Testis (tissue), 3 donors: ENCODE data around the gene ADAM12. TPM values are rescaled to one million over a fixed set of nuclear protein-coding genes. Genes with fewer than 3 reads are reported as not detected.

Experiments
- DNase-seq: peaks from one replicate; pipeline ENCODE4 v3.0.0-alpha.2; 2019
- H3K27ac ChIP-seq, 2 donors: fragments of 200-600 bp; sonication (generic); one replicate each; pipeline ENCODE4 v1.5.1; 2019
- H3K27me3 ChIP-seq: fragments of 200-600 bp; sonication (generic); one replicate; pipeline ENCODE4 v1.5.1; 2019
- H3K36me3 ChIP-seq: fragments of 200-600 bp; sonication (generic); one replicate; pipeline ENCODE4 v1.5.1; 2017; ENCODE audit warnings: low read depth; ENCODE audit errors: missing control alignments
- H3K4me1 ChIP-seq: fragments of 200-600 bp; sonication (generic); one replicate; pipeline ENCODE4 v1.5.1; 2019
- H3K4me3 ChIP-seq, 2 donors: fragments of 200-600 bp; sonication (generic); one replicate each; pipeline ENCODE4 v1.5.1; 2017 to 2019
- H3K9me3 ChIP-seq: fragments of 200-600 bp; sonication (generic); one replicate; pipeline ENCODE4 v1.5.1; 2017
- CTCF ChIP-seq, 3 experiments: fragments of 450-650 bp in 2 of 3; fragments of 200-600 bp in 1 of 3; sonication (generic) in 1 of 3; IDR thresholded peaks; one replicate each; pipeline ENCODE4 v1.5.1; 2016 to 2019; ENCODE audit warnings: antibody characterized with exemption in 3 of 3, mild to moderate bottlenecking in 2 of 3, moderate library complexity in 1 of 3
- POLR2A ChIP-seq: fragments of 450-650 bp; IDR thresholded peaks from one replicate; pipeline ENCODE4 v1.6.1; 2017; ENCODE audit warnings: antibody characterized with exemption, mild to moderate bottlenecking, moderate library complexity
- WGBS, 2 donors: methylation state at CpG; one replicate each; pipeline ENCODE4 v1.1.5; 2018; 5-methylcytosine and 5-hydroxymethylcytosine counted together
- intact Hi-C: fragments of 100-400 bp; cut with DNase I; formaldehyde crosslinking; loops from one replicate; pipeline ENCODE4 v1.15.1; 2023; ENCODE audit warnings: low total_unique reads
- polyA plus RNA-seq: library from polyadenylated mRNA; stranded (reverse); fragments of 350-450 nt; fragmentation: Illumina TruSeq; extraction: RNeasy Lipid Tissue Mini Kit (QIAGEN cat#74804); gene quantifications from one replicate; pipeline ENCODE4 v1.2.3, GENCODE V29; 2014; ENCODE audit warnings: low read depth, low replicate concordance; ENCODE audit not compliant: insufficient read depth
- total RNA-seq, 2 donors: library from RNA; depleted of rRNA; stranded (reverse); fragments of >200 nt; gene quantifications; one replicate each; pipeline ENCODE4 v1.2.3, GENCODE V29; 2016

Gene ADAM12
- total and polyA plus RNA-seq, 3 donors from 2014 or later = 2.8 to 9.2 (median 6.1) TPM

- no peaks in the 10 kb centered on the region for H3K9me3 ChIP-seq
- DNase-seq = no peak
- TF ChIP-seq POLR2A (no peak), CTCF (IDR thresholded peaks at IDR 0.05) (no peak)
- intact Hi-C loops = no loop called here
- H3K27ac ChIP-seq = no peak overlapping the region
- no peaks in the 10 kb centered on the region for H3K27me3 ChIP-seq
- H3K36me3 ChIP-seq = no peaks in the 10 kb centered on the region
- H3K4me1 ChIP-seq = no peaks in the 10 kb centered on the region
- H3K4me3 ChIP-seq = no peak overlapping the region
- WGBS, 2 donors = 95 to 97% methylated on average over 6 of the region's 6 CpGs
Observed at GRCh38 chr10:126290232-126290631, 98.0 kb downstream of the ADAM12 start.

DNA sequence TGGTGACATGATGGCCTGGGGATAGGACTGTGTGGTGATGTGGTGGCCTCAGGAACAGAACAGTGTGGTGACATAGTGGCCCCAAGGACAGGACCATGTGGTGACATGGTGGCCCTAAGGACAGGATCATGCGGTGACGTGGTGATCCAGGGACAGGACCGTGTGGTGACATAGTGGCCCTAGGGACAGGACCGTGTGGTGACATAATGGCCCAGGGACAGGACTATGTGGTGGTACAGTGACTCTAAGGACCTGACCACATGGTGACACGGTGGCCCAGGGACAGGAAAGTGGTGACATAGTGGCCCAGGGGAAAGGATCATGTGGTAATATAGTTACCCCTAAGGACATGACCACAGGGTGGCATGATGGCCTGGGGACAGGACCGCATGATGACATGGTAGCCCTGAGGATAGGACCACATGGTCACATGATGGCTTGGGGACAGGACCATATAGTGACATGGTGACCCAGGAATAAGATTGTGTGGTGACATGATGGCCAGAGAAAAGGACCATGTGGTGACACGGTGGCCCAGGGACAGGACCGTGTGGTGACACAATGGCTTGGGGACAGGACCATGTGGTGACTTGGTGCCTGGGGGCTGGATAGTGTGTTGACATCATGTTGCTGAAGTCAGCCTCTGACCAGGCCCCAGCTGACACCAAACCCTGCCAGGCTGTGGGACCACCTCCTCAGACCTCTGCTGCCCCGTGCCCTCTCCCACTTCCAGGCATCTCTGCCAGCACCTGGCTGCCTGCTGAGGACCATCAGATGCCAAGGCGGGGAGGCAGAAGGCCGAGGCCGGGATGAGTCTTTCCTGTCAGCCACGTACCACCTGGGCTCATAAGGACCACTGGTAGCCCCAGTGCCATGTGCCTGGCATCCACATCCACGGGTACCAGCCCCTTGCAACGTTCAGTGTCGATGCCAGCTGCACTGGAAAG, 99.5 kb downstream of the ADAM12 start:
- no peaks in the 10 kb centered on the region for H3K9me3 ChIP-seq
- intact Hi-C loops = no loop called here
- WGBS, 2 donors = 85 to 93% methylated on average over 8 to 16 of the region's 16 CpGs
- no peak overlapping the region for H3K27ac ChIP-seq
- no peak for DNase-seq
- H3K4me1 ChIP-seq = no peaks in the 10 kb centered on the region
- TF ChIP-seq CTCF (IDR thresholded peaks at IDR 0.05) (no peak), POLR2A (no peak)
- no peak overlapping the region for H3K4me3 ChIP-seq
- H3K27me3 ChIP-seq = no peaks in the 10 kb centered on the region
- H3K36me3 ChIP-seq = no peaks in the 10 kb centered on the region

- H3K36me3 ChIP-seq = no peaks in the 10 kb centered on the region
- intact Hi-C loops = no loop called here
- TF ChIP-seq CTCF (IDR thresholded peaks at IDR 0.05) = no peak
- TF ChIP-seq POLR2A = no peak
- no peaks in the 10 kb centered on the region for H3K4me1 ChIP-seq
- WGBS, 2 donors = 81 to 84% methylated on average over 6 of the region's 6 CpGs
- no peak for DNase-seq
- H3K4me3 ChIP-seq = no peak overlapping the region
- no peaks in the 10 kb centered on the region for H3K9me3 ChIP-seq
- H3K27ac ChIP-seq = no peak overlapping the region
- no peaks in the 10 kb centered on the region for H3K27me3 ChIP-seq
Observed at GRCh38 chr10:126286256-126286780, 102.0 kb downstream of the ADAM12 start.

DNA sequence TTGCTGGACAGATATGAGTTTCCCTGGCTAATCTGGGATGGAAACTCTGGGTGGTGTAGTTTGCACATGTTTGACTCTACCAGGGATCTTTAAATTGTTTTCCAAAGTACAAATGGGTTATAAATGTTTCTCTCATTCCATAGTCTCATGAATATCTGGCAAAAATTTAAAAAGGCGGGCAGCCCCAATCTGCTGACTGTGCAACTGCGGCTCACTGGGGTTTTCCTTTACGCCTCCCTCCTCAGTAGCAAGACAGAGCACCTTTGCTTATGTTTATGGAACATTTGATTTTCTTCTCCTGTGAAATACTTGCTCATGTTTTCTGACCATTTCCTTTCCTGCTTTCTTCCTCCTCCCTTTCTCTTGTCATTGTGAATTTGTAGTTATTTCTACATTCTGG, 105.0 kb downstream of the ADAM12 start:
- H3K27ac ChIP-seq = no peak overlapping the region
- no peaks in the 10 kb centered on the region for H3K4me1 ChIP-seq
- WGBS, 2 donors = 87 to 91% methylated on average over 3 of the region's 3 CpGs
- no peak overlapping the region for H3K4me3 ChIP-seq
- H3K27me3 ChIP-seq = no peaks in the 10 kb centered on the region
- no peaks in the 10 kb centered on the region for H3K36me3 ChIP-seq
- no peak for DNase-seq
- H3K9me3 ChIP-seq = no peaks in the 10 kb centered on the region
- TF ChIP-seq CTCF (IDR thresholded peaks at IDR 0.05) (no peak), POLR2A (no peak)
- intact Hi-C loops = no loop called here
